HG03460 (cell line): ENCODE data around the gene DNAJC11.

Experiments
- ATAC-seq: cut with Tn5 transposase; IDR thresholded peaks from one replicate; pipeline ENCODE4 v1.9.1; 2021; ENCODE audit not compliant: unreplicated experiment

Gene DNAJC11

DNA sequence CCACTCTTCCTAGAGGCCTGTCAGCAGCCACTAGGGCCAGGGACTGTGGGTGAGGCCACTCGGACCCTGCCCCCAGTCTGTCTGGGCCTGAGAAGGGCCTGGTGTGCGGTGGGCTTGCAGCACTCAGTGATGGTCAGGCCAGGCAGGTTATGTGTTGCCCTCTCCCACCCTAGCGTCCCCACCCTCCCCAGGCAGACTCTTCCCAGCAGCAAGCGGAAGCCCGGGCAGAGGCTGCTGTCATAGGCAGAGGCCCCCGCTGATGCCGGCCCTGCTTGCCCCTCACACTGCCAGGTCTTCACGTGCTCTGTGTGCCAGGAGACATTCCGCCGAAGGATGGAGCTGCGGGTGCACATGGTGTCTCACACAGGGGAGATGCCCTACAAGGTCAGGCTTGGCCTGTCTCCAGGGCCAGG lies 115.2 kb downstream of the DNAJC11 start:
- no peak for ATAC-seq

- no peak for ATAC-seq
Measured at GRCh38 chr1:6585841-6586240, 115.8 kb downstream of the DNAJC11 start.

DNA sequence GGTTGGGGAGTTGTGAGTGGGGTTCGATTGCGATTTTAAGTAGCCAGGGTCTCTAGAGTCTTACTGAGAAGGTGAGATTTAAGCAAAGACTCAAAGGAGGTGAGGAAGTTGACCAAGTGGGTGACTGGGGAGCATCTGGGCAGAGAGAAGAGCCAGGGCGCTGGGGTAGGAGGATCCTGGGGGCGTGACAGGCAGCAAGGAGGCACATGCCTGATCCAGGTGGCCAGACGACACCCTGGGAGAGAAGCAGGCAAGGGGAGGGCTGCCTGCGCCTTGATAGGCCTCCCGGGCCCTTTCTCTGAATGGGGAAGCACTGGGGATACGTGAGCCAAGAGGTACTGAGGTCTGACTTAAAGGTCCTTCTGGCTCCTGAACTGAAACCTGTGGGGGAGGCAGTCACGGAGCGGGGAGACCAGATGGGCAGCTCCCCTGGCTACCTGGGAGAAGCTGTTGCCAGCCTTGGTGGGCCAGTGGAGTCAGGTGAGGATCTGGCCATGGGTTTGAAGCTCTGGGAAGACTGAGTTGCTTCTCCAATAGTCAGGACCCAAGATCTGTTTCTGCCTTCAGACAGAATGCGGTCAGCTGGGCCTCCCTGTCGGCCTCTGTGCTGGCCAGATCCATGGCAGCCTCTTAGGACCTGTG lies 116.4 kb downstream of the DNAJC11 start:
- no peak for ATAC-seq
